ENCODE results near the gene JAM2.

JAM2 gene

GRCh38 chr21:25657140-25657539 lies 18.1 kb downstream of the JAM2 start:
- DNase-seq (ENCODE audit: low spot score): no peak
- in situ Hi-C loops (cut with MboI; ENCODE audit: low sequenced_read_pairs, unreplicated experiment): no loop called here
- TF ChIP-seq, protein P1, sequence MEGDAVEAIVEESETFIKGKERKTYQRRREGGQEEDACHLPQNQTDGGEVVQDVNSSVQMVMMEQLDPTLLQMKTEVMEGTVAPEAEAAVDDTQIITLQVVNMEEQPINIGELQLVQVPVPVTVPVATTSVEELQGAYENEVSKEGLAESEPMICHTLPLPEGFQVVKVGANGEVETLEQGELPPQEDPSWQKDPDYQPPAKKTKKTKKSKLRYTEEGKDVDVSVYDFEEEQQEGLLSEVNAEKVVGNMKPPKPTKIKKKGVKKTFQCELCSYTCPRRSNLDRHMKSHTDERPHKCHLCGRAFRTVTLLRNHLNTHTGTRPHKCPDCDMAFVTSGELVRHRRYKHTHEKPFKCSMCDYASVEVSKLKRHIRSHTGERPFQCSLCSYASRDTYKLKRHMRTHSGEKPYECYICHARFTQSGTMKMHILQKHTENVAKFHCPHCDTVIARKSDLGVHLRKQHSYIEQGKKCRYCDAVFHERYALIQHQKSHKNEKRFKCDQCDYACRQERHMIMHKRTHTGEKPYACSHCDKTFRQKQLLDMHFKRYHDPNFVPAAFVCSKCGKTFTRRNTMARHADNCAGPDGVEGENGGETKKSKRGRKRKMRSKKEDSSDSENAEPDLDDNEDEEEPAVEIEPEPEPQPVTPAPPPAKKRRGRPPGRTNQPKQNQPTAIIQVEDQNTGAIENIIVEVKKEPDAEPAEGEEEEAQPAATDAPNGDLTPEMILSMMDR (IDR thresholded peaks at IDR 0.05; ENCODE audit: borderline replicate concordance, control extremely low read depth, extremely low read depth, insufficient read depth, missing control alignments): no peak

DNA sequence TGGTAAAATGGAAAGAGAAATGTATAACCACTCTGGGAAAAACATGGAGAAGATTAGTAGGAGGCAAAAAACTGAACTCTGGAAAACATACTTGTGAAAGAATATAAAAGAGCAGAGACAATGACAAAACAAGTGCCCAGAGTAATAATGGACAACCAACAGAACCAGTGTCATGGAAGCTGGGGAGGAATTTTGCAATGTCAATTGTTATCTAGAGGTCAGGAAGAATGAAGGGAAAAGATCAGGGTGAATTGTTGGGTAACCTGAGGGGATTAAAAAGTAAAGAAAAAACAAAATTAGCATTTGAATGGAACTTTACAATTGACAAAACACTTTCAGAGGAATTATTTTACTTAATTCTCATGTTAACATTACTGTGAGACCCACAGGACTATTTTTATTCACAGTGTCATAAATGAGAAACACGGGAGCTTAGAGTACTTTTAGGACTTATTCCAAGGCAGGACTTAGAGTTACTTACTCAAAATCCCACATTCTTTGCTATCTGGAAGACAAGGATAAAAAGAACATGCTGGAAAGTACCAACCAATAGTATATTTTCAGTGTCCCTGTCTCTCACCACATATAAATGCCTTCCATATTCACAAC lies 19.5 kb downstream of the JAM2 start:
- TF ChIP-seq, protein P1 (IDR thresholded peaks at IDR 0.05; ENCODE audit: borderline replicate concordance, control extremely low read depth, extremely low read depth, insufficient read depth, missing control alignments): no peak
- DNase-seq (ENCODE audit: low spot score): no peak
- in situ Hi-C loops (cut with MboI; ENCODE audit: low sequenced_read_pairs, unreplicated experiment): no loop called here

- in situ Hi-C loops (cut with MboI; ENCODE audit: low sequenced_read_pairs, unreplicated experiment): no loop called here
- TF ChIP-seq, protein P1 (IDR thresholded peaks at IDR 0.05; ENCODE audit: borderline replicate concordance, control extremely low read depth, extremely low read depth, insufficient read depth, missing control alignments): no peak
- no peak for DNase-seq (ENCODE audit: low spot score)
These were observed 21.2 kb downstream of the JAM2 start for GRCh38 chr21:25660233-25660632.

DNA sequence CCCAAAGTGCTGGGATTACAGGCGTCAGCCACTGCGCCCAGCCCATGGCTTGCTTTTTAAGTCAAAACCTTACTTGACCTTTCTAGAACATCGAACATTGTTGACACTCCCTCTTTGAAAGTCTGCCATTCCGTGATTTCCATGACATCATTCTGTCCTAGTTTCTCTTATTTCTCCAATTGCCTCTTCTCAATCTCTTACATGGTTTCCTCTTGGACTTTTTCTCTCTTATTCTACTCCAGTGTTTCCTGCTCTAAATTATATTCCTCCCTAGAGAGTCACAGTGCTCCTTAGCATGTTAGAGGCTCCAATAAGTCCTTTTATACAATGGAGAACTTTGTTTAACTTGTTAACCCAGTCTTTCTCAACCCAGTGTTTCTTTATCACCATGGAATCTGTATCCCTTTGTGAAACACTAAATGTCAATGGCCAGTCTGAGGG lies 25.5 kb downstream of the JAM2 start:
- TF ChIP-seq, protein P1 (IDR thresholded peaks at IDR 0.05; ENCODE audit: borderline replicate concordance, control extremely low read depth, extremely low read depth, insufficient read depth, missing control alignments): no peak
- DNase-seq (ENCODE audit: low spot score): no peak
- in situ Hi-C loops (cut with MboI; ENCODE audit: low sequenced_read_pairs, unreplicated experiment): no loop called here

DNA sequence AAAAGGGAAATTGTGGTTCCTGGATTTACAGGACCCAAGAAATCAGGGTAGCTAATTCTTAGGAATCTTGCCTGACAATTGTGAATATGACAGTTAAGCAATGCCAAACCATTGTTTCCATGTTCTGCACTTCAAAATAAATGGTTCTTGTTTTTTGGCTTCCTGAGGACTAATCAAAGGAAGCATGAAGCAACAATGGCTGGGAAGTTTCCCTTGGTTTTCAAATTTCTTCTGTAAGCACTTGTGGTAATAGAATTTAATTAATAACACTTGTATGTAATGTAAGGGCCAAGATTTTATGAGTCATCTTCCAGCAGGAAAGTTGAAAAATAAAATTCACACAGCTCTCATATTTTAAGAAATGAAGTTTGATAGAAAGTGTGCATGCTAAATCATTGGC lies 31.7 kb downstream of the JAM2 start:
- in situ Hi-C loops (cut with MboI; ENCODE audit: low sequenced_read_pairs, unreplicated experiment): no loop called here
- TF ChIP-seq, protein P1 (IDR thresholded peaks at IDR 0.05; ENCODE audit: borderline replicate concordance, control extremely low read depth, extremely low read depth, insufficient read depth, missing control alignments): no peak
- DNase-seq (ENCODE audit: low spot score): no peak

- in situ Hi-C loops (cut with MboI; ENCODE audit: low sequenced_read_pairs, unreplicated experiment): no loop called here
- TF ChIP-seq, protein P1 (IDR thresholded peaks at IDR 0.05; ENCODE audit: borderline replicate concordance, control extremely low read depth, extremely low read depth, insufficient read depth, missing control alignments): no peak
- DNase-seq (ENCODE audit: low spot score): no peak
These were observed 37.4 kb downstream of the JAM2 start for GRCh38 chr21:25676451-25676850.
